Mesenchymal stem cell (in vitro differentiated cells and primary cell): ENCODE measurements around the gene STEAP4.

Experiments
- DNase-seq: peaks from one replicate; pipeline ENCODE4 v3.0.0-alpha.2; 2013
- H2AFZ ChIP-seq: one replicate; pipeline ENCODE4 v1.6.1; 2013; ENCODE audit warnings: low read depth, mild to moderate bottlenecking, control low read depth, inconsistent platforms, low read length, moderate library complexity
- H2AK5ac ChIP-seq: 2 replicates; pipeline ENCODE4 v1.6.1; 2013; ENCODE audit warnings: low read length, moderate library complexity, mild to moderate bottlenecking, inconsistent platforms; ENCODE audit not compliant: severe bottlenecking
- H2BK120ac ChIP-seq: one replicate; pipeline ENCODE4 v1.6.1; 2013; ENCODE audit warnings: low read depth, mild to moderate bottlenecking, inconsistent platforms, low read length, moderate library complexity
- H2BK12ac ChIP-seq, 2 experiments: one replicate each; pipeline ENCODE4 v1.6.1; 2013; ENCODE audit warnings: inconsistent platforms in 2 of 2, low read length in 2 of 2, mild to moderate bottlenecking in 2 of 2, moderate library complexity in 2 of 2, control low read depth in 1 of 2
- H2BK15ac ChIP-seq: one replicate; pipeline ENCODE4 v1.6.1; 2013; ENCODE audit warnings: mild to moderate bottlenecking, low read depth, inconsistent platforms; ENCODE audit not compliant: poor library complexity, severe bottlenecking
- H2BK5ac ChIP-seq: 2 replicates; pipeline ENCODE4 v1.6.1; 2013; ENCODE audit warnings: low read depth, mild to moderate bottlenecking, low read length, control low read depth, inconsistent platforms; ENCODE audit not compliant: poor library complexity, severe bottlenecking
- H3K14ac ChIP-seq, 2 experiments: one replicate each; pipeline ENCODE4 v1.6.1; 2013; ENCODE audit warnings: inconsistent platforms in 2 of 2, low read length in 2 of 2, control low read depth in 1 of 2, mild to moderate bottlenecking in 1 of 2, moderate library complexity in 1 of 2
- H3K18ac ChIP-seq, 2 experiments: one replicate each; pipeline ENCODE4 v1.6.1; 2013; ENCODE audit warnings: inconsistent platforms in 2 of 2, low read length in 2 of 2, control low read depth in 1 of 2, low read depth in 1 of 2, mild to moderate bottlenecking in 1 of 2
- H3K23ac ChIP-seq, 2 experiments: one replicate each; pipeline ENCODE4 v1.6.1; 2013; ENCODE audit warnings: inconsistent platforms in 2 of 2, low read length in 2 of 2, mild to moderate bottlenecking in 2 of 2, moderate library complexity in 2 of 2, control low read depth in 1 of 2
- H3K27ac ChIP-seq: 2 replicates; pipeline ENCODE4 v1.5.1; 2013; ENCODE audit warnings: mild to moderate bottlenecking, moderate library complexity, low read length, control low read depth, inconsistent platforms; ENCODE audit not compliant: poor library complexity, severe bottlenecking
- H3K27me3 ChIP-seq, 2 experiments: 2 replicates each; pipeline versions ENCODE4 v1.6.1 to v1.7.0; 2013; ENCODE audit warnings: low read length in 2 of 2, mild to moderate bottlenecking in 2 of 2, moderate library complexity in 2 of 2, control low read depth in 1 of 2, inconsistent platforms in 1 of 2; ENCODE audit not compliant: control insufficient read depth in 1 of 2, insufficient read depth in 1 of 2
- H3K36me3 ChIP-seq, 2 experiments: 2 replicates each; pipeline versions ENCODE4 v1.6.1 to v1.7.0; 2013; ENCODE audit warnings: low read length in 2 of 2, control low read depth in 1 of 2, inconsistent platforms in 1 of 2, low read depth in 1 of 2, mild to moderate bottlenecking in 1 of 2; ENCODE audit not compliant: insufficient read depth in 2 of 2, control insufficient read depth in 1 of 2
- H3K4ac ChIP-seq, 2 experiments: one replicate each; pipeline ENCODE4 v1.6.1; 2013; ENCODE audit warnings: inconsistent platforms in 2 of 2, low read length in 2 of 2, mild to moderate bottlenecking in 2 of 2, moderate library complexity in 2 of 2, control low read depth in 1 of 2, low read depth in 1 of 2
- H3K4me1 ChIP-seq: 2 replicates; pipeline ENCODE4 v1.6.1; 2013; ENCODE audit warnings: low read depth, low read length, control low read depth; ENCODE audit not compliant: control insufficient read depth, insufficient read depth
- H3K4me2 ChIP-seq: 2 replicates; pipeline ENCODE4 v1.6.1; 2013; ENCODE audit warnings: low read length, mild to moderate bottlenecking, inconsistent platforms; ENCODE audit not compliant: poor library complexity, severe bottlenecking
- H3K4me3 ChIP-seq, 2 experiments: 2 replicates each; pipeline versions ENCODE4 v1.5.1 to v1.7.0; 2013; ENCODE audit warnings: low read length in 2 of 2, mild to moderate bottlenecking in 2 of 2, control low read depth in 1 of 2, low read depth in 1 of 2; ENCODE audit not compliant: insufficient read depth in 1 of 2
- H3K79me1 ChIP-seq: replicated peaks from 2 replicates; pipeline ENCODE4 v1.6.1; 2013; ENCODE audit warnings: mild to moderate bottlenecking, control low read depth, low read length, inconsistent platforms; ENCODE audit not compliant: poor library complexity, severe bottlenecking
- H3K9ac ChIP-seq: 2 replicates; pipeline ENCODE4 v1.7.0; 2013; ENCODE audit warnings: mild to moderate bottlenecking, low read length, moderate library complexity
- H3K9me3 ChIP-seq: 2 replicates; pipeline ENCODE4 v1.7.0; 2013; ENCODE audit warnings: mild to moderate bottlenecking, low read length; ENCODE audit not compliant: control insufficient read depth
- H4K8ac ChIP-seq: one replicate; pipeline ENCODE4 v1.6.1; 2013; ENCODE audit warnings: inconsistent platforms, mild to moderate bottlenecking, low read length, moderate library complexity
- H4K91ac ChIP-seq: one replicate; pipeline ENCODE4 v1.6.1; 2013; ENCODE audit warnings: mild to moderate bottlenecking, low read length, inconsistent platforms
- WGBS: methylation state at CpG from one replicate; pipeline ENCODE4 v1.1.7; 2013; ENCODE audit warnings: mixed read lengths; 5-methylcytosine and 5-hydroxymethylcytosine counted together

Gene STEAP4

GRCh38 chr7:88321694-88322093 lies 15.0 kb upstream of the STEAP4 start:
- WGBS, result no CpG with 5 or more reads among the region's 1 CpG
- no peak for DNase-seq
- no peak overlapping the region for H2BK15ac ChIP-seq
- no peak overlapping the region for H3K9ac ChIP-seq
- H3K4me2 ChIP-seq, result no peak overlapping the region
- no peak overlapping the region for H3K18ac ChIP-seq
- H3K4ac ChIP-seq, result no peak overlapping the region
- no peak overlapping the region for H3K4me3 ChIP-seq
- H3K27ac ChIP-seq, result no peak overlapping the region
- H3K9me3 ChIP-seq, result no peaks in the 10 kb centered on the region
- no peak overlapping the region for H2BK12ac ChIP-seq
- no peaks in the 10 kb centered on the region for H3K79me1 ChIP-seq
- H2BK120ac ChIP-seq, result no peak overlapping the region
- H2AFZ ChIP-seq, result no peak overlapping the region
- H4K91ac ChIP-seq, result no peak overlapping the region
- H2AK5ac ChIP-seq, result no peak overlapping the region
- no peak overlapping the region for H4K8ac ChIP-seq
- no peak overlapping the region for H3K23ac ChIP-seq
- H3K36me3 ChIP-seq, result no peaks in the 10 kb centered on the region
- no peaks in the 10 kb centered on the region for H3K4me1 ChIP-seq
- no peak overlapping the region for H3K14ac ChIP-seq
- no peaks in the 10 kb centered on the region for H3K27me3 ChIP-seq
- no peak overlapping the region for H2BK5ac ChIP-seq

GRCh38 chr7:88318196-88318595 lies 11.5 kb upstream of the STEAP4 start:
- Histone ChIP-seq H3K4me2 (no peak overlapping the region), H3K27me3 (no peaks in the 10 kb centered on the region), H3K14ac (no peak overlapping the region), H2BK12ac (no peak overlapping the region), H3K79me1 (no peaks in the 10 kb centered on the region), H3K23ac (no peak overlapping the region), H3K4me3 (no peak overlapping the region), H2AK5ac (no peak overlapping the region), H4K8ac (no peak overlapping the region), H3K27ac (no peak overlapping the region), H4K91ac (no peak overlapping the region), H3K9ac (no peak overlapping the region), H2AFZ (no peak overlapping the region), H3K4ac (no peak overlapping the region), H2BK120ac (no peak overlapping the region), H3K18ac (no peak overlapping the region), H3K36me3 (no peaks in the 10 kb centered on the region), H2BK5ac (no peak overlapping the region), H2BK15ac (no peak overlapping the region), H3K4me1 (no peaks in the 10 kb centered on the region), H3K9me3 (no peaks in the 10 kb centered on the region)
- no peak for DNase-seq
- 80% methylated on average over 2 of the region's 2 CpGs for WGBS

- WGBS, result no CpG with 5 or more reads among the region's 1 CpG
- no peak overlapping the region for H2AK5ac ChIP-seq
These were observed 10.7 kb upstream of the STEAP4 start for GRCh38 chr7:88317422-88317821.

GRCh38 chr7:88316456-88316855 lies 9.8 kb upstream of the STEAP4 start:
- no peak overlapping the region for H2BK12ac ChIP-seq
- no peak overlapping the region for H3K4me3 ChIP-seq

More at GRCh38 chr7:88317422-88317821, 10.7 kb upstream of the STEAP4 start:
- Histone ChIP-seq H2BK120ac (no peak overlapping the region), H3K9me3 (no peaks in the 10 kb centered on the region), H3K4me2 (no peak overlapping the region), H4K91ac (no peak overlapping the region), H3K27me3 (no peaks in the 10 kb centered on the region), H2AFZ (no peak overlapping the region), H3K4me1 (no peaks in the 10 kb centered on the region), H3K9ac (no peak overlapping the region), H3K27ac (no peak overlapping the region), H2BK12ac (no peak overlapping the region), H3K23ac (no peak overlapping the region), H3K4me3 (no peak overlapping the region), H3K4ac (no peak overlapping the region), H2BK15ac (no peak overlapping the region), H3K79me1 (no peaks in the 10 kb centered on the region), H2BK5ac (no peak overlapping the region), H3K14ac (no peak overlapping the region), H3K18ac (no peak overlapping the region), H3K36me3 (no peaks in the 10 kb centered on the region), H4K8ac (no peak overlapping the region)
- DNase-seq, result no peak

More at GRCh38 chr7:88316456-88316855, 9.8 kb upstream of the STEAP4 start:
- Histone ChIP-seq H3K79me1 (no peaks in the 10 kb centered on the region), H3K9me3 (no peaks in the 10 kb centered on the region), H3K36me3 (no peaks in the 10 kb centered on the region), H4K8ac (no peak overlapping the region), H2BK15ac (no peak overlapping the region), H3K18ac (no peak overlapping the region), H3K4me1 (no peaks in the 10 kb centered on the region), H2AK5ac (no peak overlapping the region), H4K91ac (no peak overlapping the region), H3K23ac (no peak overlapping the region), H2AFZ (no peak overlapping the region), H3K4me2 (no peak overlapping the region), H3K27ac (no peak overlapping the region), H3K9ac (no peak overlapping the region), H2BK5ac (no peak overlapping the region), H3K4ac (no peak overlapping the region), H2BK120ac (no peak overlapping the region), H3K27me3 (no peaks in the 10 kb centered on the region), H3K14ac (no peak overlapping the region)
- 100% methylated on average over 1 of the region's 1 CpG for WGBS
- no peak for DNase-seq
